ENCODE results near the gene PDLIM3.
"Not testable (repeated sequence)": the region's sequence is repeated elsewhere in the genome, so short reads cannot be mapped to it uniquely, and the experiment has no call there.

The PDLIM3 gene

DNA sequence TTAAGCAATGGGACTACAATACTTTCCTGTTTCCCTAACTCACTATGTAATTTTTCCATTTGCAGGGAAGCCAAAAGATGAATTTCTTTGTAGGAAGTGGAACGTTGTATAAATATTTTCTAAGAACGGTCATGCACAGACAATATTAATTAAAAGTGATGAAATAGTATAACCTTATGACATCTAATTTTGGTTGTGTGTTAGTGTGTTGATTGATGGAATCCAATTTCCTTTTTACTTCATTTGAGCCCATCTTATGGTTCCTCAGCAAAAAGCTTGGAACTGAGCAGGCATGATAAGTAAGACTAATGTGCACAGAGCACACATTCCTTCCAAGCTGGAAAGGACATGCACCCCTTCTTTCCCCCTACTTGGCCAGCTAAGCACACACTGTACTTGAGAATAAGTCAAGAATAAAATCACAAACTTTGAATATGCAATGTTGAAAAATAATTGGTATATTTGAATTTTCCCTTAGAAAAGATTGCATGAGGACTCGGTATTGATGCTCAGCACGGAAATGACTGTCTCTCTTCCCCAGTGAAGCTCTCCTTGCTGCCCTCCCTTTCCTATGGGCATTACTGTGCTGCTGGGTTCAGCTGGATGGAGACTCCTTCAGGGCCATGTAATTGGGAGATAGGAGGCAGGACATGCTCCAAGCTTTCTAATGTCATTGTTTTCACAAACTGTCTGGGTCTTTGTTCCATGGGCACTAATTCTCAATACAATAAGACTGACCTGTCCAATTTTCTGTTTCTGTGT lies 19.2 kb upstream of the PDLIM3 start:
- in situ Hi-C loops (cut with HindIII; ENCODE audit: low sequenced_read_pairs), result no loop called here

DNA sequence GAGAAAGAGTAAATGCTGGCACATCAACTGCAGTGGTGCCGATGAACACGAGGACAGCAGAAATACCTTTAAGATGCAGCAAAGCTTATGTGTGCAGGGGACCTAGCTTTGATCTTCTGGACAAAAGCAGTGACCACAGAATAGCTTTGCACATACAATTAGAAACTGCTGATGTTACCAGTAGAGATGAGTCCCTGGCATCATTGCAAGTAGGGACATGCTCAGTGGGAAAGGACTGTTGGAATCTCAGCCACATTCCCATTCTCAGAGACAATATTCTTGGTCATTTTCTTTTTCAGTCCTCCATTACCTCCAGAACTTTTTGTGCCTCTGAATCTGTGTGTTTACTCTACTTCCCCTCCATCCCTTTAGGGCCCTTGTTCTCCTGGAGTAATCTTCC lies 16.9 kb upstream of the PDLIM3 start:
- in situ Hi-C loops (cut with HindIII; ENCODE audit: low sequenced_read_pairs), result no loop called here

DNA sequence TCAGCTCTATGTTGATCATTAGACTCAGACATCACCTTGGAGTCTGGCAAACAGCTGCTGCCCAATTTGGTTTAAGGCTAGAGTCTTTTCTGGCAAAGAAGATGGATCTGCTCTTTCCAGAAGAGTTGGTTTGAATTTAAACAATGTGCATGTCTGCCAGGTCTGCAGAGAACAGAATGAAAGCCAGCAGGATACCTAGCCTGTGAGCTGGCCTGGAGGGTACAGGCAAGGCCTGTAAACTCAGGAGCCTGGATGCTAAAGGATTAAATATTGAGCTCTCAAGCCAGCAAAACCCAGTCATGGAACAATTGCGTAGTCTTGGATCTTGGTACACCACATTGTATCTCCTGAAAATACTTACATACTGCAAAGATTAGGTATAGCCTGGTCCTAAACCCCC lies 15.6 kb upstream of the PDLIM3 start:
- in situ Hi-C loops (cut with HindIII; ENCODE audit: low sequenced_read_pairs), result no loop called here

DNA sequence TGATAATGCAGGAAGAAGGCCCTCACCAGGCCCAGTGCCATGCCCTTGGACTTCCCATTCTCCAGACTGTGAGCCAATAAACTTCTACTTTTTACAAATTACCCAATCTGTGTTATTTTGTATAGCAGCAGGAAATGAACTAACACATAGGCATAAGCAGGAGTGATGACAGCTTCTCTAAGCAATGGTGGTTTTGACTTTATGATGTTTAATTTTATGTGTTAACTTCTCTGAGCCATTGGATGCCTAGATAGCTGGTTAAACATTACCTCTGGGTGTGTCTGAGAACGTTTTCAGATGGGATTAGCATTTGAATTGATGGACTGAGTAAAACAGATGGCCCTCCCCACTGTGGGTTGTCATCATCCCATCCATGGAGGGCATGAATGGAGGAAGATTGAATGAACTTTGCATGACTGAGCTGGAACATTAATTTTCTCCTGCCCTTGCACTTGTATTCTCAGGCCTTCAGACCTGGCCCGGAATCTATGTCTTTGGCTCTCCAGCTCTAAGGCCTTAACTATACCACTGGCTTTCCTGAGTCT lies 13.9 kb upstream of the PDLIM3 start:
- in situ Hi-C loops (cut with HindIII; ENCODE audit: low sequenced_read_pairs), result no loop called here

DNA sequence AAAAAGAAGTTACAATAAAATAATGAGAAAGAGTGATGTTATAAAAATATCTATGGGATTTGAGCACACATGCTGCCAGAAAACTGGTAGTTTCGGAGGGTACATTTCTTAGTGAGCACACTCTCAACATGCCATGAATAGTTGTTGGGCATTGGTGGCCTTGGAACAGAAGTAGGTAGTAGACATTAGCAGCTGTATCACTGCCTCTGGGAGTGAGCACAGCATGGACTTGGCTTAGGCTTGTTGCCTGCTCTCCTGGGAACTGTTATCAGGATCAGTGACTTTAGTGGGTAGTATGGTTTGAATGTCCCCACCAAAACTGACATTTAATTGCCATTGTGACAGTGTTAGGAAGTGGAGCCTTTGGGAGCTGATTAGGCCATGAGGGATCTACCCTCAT lies 13.3 kb upstream of the PDLIM3 start:
- in situ Hi-C loops (cut with HindIII; ENCODE audit: low sequenced_read_pairs), result no loop called here

DNA sequence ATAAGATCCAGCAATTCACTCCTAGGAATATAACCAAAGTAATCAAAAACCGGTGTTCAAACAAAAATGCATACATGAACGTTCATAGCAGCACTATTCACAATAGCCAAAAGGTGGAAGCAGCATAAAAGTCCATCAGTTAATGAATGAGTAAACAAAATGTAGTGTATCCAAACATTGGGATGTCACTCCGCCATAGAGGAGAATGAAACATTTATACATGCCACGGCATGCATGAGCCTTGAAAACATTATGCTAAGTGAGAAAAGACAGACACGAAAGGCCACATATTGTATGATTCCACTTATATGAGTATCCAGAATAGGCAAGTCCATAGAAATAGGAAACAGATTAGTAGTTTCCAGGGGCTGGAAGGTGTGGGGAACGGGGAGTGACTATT lies 11.0 kb upstream of the PDLIM3 start:
- in situ Hi-C loops (cut with HindIII; ENCODE audit: low sequenced_read_pairs), result no loop called here

DNA sequence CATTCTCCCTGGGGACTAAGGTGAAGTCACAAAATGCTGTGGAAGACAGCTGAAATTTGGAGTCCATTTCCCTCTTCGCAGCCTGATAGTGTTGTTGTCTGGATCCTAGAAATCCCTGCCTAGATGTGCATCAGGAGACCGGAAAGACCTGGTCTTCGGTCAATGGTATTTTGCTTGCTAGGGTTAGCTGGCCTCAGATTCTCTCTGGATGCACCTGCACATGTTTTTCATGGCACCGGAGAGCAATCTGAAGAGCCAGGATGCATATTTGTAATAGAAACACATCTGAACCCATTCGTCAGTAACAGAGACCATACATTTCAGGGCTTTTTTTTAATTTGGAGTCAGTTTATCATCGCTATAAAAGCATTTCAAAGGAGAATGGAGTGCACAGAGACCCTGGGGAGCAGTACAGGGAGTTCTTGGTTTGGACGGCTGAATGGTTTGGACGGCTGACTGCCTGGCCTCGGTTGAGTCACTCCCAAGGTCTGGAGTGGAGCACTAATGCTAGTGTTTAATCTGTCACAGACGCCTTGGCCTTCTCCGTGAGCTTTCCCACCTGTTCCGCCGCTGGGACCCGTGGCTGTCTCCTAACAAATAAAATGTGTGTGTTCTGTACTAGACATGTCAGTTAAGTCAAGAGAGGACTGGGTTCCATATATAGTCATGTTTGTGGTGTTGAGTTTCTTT lies 7.5 kb upstream of the PDLIM3 start:
- in situ Hi-C loops (cut with HindIII; ENCODE audit: low sequenced_read_pairs), result no loop called here

DNA sequence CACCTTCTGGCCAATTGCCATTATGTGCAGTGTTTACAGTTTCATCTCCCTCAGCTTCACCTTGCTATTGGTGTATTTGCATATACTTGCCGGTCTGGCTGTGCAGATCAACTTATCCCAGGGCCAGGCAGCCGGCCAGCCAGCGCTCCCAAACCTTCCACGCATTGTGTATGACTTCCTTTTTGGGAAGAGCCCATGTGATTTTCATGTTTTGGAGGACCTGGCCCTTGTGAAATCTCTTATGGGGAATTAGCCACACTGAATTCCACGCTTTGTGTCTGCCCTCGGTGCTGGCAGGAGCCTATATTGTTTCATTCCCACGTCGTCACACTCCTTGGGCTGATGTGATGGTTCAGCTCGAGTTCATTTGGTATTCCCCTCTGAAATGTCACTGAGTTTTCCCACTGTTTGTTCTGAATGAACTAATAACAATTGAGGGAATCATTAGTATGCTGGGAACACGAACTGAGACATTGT lies 6.0 kb upstream of the PDLIM3 start:
- in situ Hi-C loops (cut with HindIII; ENCODE audit: low sequenced_read_pairs), result no loop called here

DNA sequence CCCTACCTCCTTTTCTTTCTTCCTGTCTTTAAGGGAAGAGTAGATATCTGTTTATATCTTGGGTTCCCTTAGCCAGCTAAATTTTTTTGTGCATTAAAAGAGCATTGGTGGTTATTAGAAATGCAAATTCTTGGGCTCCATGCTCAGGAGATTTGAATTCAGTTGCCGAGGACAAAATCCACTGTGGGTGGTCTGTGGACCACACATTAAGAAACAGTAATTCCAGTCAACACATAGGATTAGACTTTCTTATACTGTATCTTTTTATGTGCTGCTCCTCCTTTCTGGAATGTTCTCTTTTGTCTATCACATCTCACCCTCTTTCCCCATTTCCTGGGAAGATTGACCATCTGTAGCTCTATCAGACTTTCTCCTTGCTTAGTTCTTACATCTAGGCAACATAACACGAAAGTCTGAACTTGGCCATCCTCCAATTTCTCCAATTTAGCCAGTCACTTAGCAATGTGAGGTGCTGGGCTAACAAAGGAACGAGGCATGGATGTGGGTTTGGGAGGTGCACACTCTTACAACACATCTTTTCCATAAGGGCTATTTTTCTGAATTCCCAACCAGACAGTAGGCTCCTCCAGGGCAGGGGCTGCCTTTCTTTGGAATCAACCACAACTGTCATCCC lies 5.3 kb upstream of the PDLIM3 start:
- in situ Hi-C loops (cut with HindIII; ENCODE audit: low sequenced_read_pairs), result no loop called here

DNA sequence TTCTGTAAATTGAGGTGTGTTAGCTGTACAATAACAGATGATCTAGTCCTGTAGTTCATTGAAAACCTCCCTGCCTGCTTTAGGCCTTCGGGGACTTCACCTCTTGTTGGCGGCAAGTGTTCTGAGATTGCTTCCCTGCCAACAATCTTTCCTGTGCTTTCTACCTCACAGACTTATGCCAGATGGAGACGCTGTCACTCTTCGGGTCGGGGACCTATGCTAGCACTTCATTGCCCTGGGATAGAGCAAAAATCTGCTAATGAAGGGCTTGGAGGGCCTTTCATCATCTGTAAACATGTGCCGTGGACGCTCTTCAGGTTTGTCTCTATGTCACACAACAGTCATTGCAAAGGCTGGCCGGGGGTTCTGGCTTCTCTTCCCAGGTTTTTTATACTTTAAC lies 4.7 kb upstream of the PDLIM3 start:
- in situ Hi-C loops (cut with HindIII; ENCODE audit: low sequenced_read_pairs), result no loop called here

DNA sequence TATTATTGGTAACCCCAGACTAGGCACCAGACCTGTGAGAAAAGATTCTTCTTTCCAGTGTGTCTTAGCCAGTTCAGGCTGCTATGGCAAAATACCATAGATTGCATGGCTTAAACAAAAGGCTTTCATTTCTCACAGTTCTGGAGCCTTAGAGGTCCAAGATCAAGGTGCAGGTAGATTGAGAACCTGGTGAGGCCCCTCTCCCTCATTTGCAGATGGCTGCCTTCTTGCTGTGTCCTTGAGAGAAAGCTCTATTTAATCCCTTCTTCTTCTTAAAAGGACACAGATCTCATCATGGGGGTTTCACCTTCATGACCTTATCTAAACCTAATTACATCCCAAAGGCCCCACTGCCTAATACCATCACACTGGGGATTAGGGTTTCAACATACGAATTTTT lies 3.5 kb upstream of the PDLIM3 start:
- in situ Hi-C loops (cut with HindIII; ENCODE audit: low sequenced_read_pairs), result no loop called here

DNA sequence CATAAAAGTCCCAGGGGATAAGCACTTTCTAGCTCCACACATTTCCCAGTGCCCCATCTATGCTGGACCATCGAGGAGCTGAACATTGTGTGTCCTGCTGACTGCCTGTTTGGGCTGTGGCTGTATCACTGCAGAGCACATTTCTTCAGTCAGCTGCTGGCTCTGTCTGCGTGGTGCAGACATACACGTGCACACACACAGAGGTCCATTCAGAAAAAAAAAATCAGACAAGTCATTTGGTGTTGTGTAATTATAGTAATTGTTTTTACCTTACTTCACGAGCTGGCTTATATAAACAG lies 1.1 kb upstream of the PDLIM3 start:
- in situ Hi-C loops (cut with HindIII; ENCODE audit: low sequenced_read_pairs), result no loop called here

DNA sequence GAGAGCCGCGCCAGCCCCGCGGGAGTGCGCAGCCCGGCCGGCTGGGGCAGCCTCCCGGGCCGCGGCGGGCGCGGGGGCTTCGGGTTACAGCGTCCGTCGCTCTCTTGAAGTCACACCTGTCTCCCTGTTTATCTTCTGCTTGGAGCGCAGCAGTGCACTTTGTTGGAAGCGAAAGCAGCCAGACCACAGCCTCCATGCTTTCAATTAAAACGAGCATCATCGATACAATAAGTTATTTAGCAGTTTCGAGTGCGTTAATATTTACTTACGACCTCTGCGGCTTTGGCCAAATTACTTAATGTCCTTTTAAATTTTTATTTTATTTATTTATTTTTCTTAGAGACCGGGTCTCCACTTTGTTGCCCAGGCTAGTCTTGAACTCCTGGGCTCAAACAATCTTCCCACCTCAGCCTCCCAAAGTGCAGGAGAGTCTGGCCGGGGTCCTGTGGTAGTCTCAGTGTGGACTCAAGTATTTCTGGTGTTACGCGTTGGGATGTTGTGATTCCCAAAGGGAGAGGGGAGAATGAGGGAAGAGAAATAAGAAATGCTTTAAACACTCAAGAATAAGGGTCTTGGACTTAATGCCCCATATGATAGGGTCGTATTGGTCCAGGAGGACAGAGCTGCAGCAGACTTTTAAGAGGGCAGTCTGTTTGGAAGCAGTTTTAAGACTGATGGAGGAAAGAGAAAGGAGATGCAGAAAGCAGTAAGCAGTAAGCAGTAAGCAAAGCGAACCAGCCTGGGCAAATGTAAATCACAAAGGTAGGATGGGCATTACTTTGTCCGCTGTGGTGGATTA lies 504 bp upstream of the PDLIM3 start:
- in situ Hi-C loops (cut with HindIII; ENCODE audit: low sequenced_read_pairs), result no loop called here

DNA sequence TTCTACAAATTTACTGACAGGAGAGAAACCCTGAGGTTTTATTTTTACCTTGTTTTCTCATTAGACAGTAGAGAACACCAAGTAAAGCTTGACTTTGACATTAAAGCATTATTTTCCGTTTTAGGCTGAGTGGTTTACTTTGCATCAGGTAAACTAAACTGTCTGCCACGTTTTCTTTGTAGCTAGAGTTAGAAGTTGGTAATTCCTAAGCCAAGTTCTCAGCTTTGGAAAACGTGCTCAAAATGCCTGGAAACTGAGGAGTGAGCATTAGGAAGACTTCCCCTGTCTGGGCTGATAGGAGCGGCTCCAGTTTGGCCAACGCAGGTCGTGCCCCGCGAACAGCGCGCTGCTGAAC lies 819 bp downstream of the PDLIM3 start:
- in situ Hi-C loops (cut with HindIII; ENCODE audit: low sequenced_read_pairs), result no loop called here

DNA sequence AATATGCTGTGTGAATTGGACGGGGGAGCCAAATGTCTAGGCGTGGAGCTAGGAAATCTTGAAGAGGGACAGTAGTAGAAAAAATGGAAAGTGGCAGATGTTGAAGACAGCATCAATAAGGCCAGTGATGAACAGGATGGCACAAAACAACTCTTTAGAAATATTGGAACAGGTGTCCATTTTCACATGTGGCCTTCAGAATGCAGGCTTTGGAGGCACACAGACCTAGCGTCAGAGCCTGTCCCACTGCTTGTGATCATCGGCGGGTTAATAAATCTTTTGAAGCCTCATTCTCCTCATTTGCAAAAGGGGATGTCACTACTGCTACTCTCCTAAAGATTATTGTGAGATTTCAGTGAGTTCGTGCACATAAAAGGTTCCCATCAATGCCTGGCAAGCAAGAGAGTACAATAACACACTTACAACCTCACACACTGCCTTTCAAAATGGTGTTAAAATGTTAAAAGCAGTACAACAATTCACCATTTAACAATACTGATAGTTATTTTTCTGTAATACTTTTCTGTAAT lies 2.4 kb downstream of the PDLIM3 start:
- in situ Hi-C loops (cut with HindIII; ENCODE audit: low sequenced_read_pairs), result no loop called here

DNA sequence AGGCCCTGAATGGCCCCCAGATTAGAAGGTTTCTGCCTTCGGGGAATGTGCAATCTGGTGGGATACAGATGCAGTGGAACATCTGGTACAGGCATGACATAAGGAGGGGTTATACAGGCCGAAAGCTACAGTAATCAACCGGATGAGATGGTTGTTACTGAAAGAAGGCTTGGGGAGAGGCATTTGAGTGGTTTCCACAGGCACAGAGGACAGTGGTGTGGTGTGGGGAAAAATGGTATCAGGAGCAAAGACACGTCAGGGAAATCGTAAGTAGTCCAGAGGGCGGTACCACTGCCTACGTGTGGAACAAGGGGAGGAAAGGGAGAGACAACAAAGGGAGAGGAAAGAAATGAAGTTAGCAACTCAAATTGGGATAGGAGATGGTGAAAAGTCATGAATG lies 3.0 kb downstream of the PDLIM3 start:
- in situ Hi-C loops (cut with HindIII; ENCODE audit: low sequenced_read_pairs), result no loop called here

DNA sequence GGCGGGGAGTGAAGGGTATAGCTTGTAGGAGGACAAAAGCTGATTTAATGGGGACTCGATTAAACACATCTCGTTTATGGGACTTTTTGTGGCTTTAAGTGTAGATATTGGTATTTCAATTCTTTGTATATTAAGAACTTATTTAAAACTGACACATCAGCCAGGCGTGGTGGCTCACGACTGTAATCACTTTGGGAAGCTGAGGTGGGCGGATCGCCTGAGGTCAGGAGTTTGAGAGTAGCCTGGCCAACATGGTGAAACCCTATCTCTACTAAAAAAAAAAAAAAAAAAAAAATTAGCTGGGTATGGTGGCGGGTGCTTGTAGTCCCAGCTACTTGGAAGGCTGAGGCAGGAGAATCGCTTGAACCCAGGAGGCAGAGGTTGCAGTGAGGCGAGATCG lies 3.7 kb downstream of the PDLIM3 start:
- in situ Hi-C loops (cut with HindIII; ENCODE audit: low sequenced_read_pairs), result not testable (repeated sequence)

DNA sequence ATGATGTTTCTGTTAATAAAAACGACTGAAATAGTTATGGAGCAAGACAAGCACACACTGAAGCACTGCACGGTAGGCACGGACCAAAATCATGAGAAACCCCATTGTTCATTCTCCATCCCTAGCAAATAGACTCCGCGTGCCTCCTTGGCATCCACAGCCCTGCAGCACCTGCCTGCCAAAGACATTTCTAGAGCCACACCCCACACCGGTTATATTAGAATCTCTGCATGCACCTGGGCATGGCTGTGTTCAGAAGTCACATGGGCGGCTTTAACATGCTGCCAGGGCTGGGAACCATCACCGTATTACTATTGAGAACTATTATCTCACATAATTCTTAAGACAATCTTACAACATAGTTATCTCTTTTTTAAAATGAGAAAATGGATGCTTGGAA lies 5.9 kb downstream of the PDLIM3 start:
- in situ Hi-C loops (cut with HindIII; ENCODE audit: low sequenced_read_pairs), result no loop called here

DNA sequence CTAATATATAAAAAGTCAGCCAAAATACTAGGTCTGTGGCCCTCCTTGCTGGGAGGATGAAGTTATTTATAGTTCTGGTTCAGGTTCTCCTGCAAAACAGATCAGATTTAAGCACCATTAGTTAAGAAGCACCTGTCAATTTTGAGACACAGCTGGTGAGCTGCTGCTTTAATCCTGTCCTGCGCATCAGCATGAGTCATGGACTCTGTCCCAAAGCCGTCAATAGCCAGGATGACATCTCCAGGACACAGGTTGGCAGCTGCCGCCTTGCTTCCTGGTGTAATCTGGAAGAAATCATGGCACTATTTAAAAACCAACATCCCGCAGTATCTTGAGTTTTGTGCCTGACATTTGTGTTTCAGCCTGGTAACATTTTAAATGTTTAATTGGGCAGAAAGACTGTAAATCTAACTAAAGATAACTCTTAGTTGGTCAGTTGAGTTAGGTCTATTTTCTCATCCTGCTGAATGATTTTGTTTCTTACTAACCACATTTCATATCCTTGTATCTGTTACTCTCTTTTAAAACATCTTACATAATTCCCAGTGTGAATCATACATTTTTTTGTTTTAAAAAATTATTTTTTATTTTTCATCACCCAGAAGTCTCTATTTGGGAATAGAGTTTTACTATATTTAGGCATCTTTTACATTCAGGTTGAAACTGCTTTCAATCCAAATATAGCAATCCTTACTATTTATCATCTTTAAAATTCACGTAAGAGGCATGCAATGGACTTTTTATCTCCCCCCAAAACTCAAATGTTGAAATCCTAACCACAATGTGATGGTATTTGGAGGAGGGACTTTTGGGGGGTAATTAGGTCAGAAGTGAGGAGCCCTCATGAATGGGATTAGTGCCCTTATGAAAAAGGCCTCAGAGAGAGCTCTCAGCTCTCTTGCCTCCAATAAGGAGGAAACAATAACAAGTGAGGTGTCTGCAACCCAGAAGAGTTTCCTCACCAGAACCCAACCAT lies 10.1 kb downstream of the PDLIM3 start:
- in situ Hi-C loops (cut with HindIII; ENCODE audit: low sequenced_read_pairs), result no loop called here

DNA sequence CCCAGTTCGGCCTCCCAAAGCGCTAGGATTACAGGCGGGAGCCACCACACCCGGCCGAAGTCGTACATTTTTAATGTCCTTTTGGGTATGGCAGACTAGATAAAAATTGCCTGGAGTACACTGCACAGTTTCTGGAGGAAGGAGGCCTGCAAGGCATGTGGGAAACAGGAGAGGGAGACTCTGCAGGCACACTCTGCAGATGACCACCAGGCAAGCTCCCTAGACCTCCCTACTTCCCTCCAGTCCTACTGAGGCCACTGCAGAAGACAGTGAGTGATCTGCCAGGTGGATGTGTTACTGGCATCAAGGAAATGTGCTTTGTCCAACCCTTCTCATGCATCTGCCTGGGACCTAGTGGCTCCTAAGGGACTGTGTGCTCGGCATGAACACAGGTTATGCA lies 11.4 kb downstream of the PDLIM3 start:
- in situ Hi-C loops (cut with HindIII; ENCODE audit: low sequenced_read_pairs), result no loop called here

Measured in endothelial cell of hepatic sinusoid (primary cell).